Umbilical cord (tissue), 2 donors: ENCODE data around the gene UGT1A9. TPM values are rescaled to one million over a fixed set of nuclear protein-coding genes. Genes with fewer than 3 reads are reported as not detected.

ENCODE experiments used
- DNase-seq: peaks from one replicate; pipeline ENCODE4 v3.0.0-alpha.2; 2015; ENCODE audit warnings: low spot score
- total RNA-seq: library from RNA; depleted of rRNA; stranded (reverse); fragments of >200 nt; gene quantifications from one replicate; pipeline ENCODE4 v1.2.3, GENCODE V29; 2014; ENCODE audit warnings: low replicate concordance; ENCODE audit not compliant: insufficient read depth

The UGT1A9 gene
- total RNA-seq, 1 donor from 2014 or later, result 0.48 TPM

- DNase-seq, result no peak
These were observed 87.2 kb downstream of the UGT1A9 start for GRCh38 chr2:233758849-233759248.

DNA sequence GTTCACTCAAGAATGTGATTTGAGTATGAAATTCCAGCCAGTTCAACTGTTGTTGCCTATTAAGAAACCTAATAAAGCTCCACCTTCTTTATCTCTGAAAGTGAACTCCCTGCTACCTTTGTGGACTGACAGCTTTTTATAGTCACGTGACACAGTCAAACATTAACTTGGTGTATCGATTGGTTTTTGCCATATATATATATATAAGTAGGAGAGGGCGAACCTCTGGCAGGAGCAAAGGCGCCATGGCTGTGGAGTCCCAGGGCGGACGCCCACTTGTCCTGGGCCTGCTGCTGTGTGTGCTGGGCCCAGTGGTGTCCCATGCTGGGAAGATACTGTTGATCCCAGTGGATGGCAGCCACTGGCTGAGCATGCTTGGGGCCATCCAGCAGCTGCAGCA, 88.3 kb downstream of the UGT1A9 start, which contains the start of gene UGT1A1:
UGT1A1 (plus strand) TSS at position 228 of the 400 bp plus-strand sequence; CDS start at position 246, 18 bp downstream.
- no peak for DNase-seq

- DNase-seq, result peak; percentile 2
These were observed 89.5 kb downstream of the UGT1A9 start for GRCh38 chr2:233761040-233761769.

DNA sequence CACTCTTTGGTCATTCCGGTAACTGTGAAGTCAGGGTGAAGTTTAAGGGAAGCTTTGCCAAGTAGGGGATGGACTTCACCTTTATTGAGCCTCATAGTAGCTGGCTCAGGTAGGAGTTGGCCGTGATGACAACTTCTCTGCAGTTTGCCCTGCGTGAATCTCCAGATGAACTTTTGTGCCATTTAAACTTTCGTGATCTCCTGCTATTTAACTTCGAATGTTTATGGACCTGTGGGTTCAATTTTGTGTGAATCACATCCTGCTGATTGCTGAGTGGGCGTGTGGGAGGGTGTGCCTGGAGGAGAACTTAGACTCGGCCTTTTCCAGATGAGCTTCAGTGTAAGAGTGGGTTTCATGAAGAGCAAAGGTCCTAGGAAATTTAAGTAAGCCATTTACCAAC, 92.6 kb downstream of the UGT1A9 start:
- DNase-seq, result no peak

GRCh38 chr2:233764761-233765160, 93.1 kb downstream of the UGT1A9 start:
- DNase-seq, result no peak

DNA sequence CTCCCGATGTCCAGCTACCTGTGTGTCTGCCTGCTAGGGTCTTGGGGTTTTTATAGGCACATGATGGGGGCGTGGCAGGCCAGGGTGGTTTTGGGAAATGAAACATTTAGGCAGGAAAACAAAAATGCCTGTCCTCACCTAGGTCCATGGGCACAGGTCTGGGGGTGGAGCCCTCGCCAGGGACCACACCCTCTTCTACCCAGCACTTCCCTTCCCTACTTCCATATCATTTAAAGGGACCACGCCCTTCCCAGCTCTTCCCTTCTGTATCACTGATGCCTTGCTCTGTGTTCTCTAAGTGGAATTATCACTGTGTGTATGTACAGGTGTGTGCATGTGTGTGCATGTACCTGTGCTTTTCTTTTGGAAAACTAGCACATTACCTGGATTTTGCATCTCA, 94.7 kb downstream of the UGT1A9 start:
- no peak for DNase-seq

DNA sequence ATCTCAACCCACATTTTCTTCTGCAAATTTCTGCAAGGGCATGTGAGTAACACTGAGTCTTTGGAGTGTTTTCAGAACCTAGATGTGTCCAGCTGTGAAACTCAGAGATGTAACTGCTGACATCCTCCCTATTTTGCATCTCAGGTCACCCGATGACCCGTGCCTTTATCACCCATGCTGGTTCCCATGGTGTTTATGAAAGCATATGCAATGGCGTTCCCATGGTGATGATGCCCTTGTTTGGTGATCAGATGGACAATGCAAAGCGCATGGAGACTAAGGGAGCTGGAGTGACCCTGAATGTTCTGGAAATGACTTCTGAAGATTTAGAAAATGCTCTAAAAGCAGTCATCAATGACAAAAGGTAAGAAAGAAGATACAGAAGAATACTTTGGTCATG, 96.4 kb downstream of the UGT1A9 start:
- no peak for DNase-seq

- DNase-seq, result no peak
These were observed 97.6 kb downstream of the UGT1A9 start for GRCh38 chr2:233769260-233769659.

DNA sequence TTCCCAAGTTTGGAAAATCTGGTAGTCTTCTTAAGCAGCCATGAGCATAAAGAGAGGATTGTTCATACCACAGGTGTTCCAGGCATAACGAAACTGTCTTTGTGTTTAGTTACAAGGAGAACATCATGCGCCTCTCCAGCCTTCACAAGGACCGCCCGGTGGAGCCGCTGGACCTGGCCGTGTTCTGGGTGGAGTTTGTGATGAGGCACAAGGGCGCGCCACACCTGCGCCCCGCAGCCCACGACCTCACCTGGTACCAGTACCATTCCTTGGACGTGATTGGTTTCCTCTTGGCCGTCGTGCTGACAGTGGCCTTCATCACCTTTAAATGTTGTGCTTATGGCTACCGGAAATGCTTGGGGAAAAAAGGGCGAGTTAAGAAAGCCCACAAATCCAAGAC, 100.5 kb downstream of the UGT1A9 start:
- DNase-seq, result no peak

DNA sequence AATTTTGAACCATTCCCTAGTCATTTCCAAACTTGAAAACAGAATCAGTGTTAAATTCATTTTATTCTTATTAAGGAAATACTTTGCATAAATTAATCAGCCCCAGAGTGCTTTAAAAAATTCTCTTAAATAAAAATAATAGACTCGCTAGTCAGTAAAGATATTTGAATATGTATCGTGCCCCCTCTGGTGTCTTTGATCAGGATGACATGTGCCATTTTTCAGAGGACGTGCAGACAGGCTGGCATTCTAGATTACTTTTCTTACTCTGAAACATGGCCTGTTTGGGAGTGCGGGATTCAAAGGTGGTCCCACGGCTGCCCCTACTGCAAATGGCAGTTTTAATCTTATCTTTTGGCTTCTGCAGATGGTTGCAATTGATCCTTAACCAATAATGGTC, 100.9 kb downstream of the UGT1A9 start:
- DNase-seq, result no peak

- DNase-seq, result no peak
These were observed 102.2 kb downstream of the UGT1A9 start for GRCh38 chr2:233773854-233774253.

DNA sequence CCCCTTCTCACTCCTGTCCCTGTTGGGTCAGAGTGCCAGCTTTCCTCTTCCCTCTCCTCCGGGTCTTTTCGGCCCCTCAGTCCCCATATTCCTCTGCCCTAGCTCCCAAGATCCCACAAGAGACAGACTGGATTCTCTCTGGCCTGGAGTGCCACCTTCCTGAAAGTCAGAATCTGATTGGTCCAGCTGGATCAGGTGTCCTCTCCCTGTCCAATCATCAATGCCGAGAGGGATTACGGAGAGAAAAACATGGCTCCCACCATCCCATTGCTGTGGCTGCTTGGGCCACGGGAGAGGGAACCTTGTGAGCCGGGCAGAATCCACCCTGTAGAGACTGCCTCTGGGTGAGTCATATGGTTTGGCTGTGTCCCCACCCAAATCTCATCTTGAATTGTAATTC, 103.7 kb downstream of the UGT1A9 start:
- no peak for DNase-seq

- DNase-seq, result no peak
These were observed 106.3 kb downstream of the UGT1A9 start, which contains the start of gene MROH2A for GRCh38 chr2:233778030-233778429. Gene MROH2A (plus strand): TSS chr2:233778330. CDS start chr2:233779359, 1,029 bp downstream.

- DNase-seq, result no peak
These were observed 108.0 kb downstream of the UGT1A9 start for GRCh38 chr2:233779722-233780121.

- DNase-seq, result no peak
These were observed 109.1 kb downstream of the UGT1A9 start for GRCh38 chr2:233780771-233781170.

GRCh38 chr2:233789554-233789953, 117.9 kb downstream of the UGT1A9 start:
- DNase-seq, result no peak

- DNase-seq, result no peak
These were observed 119.6 kb downstream of the UGT1A9 start for GRCh38 chr2:233791151-233791882.

DNA sequence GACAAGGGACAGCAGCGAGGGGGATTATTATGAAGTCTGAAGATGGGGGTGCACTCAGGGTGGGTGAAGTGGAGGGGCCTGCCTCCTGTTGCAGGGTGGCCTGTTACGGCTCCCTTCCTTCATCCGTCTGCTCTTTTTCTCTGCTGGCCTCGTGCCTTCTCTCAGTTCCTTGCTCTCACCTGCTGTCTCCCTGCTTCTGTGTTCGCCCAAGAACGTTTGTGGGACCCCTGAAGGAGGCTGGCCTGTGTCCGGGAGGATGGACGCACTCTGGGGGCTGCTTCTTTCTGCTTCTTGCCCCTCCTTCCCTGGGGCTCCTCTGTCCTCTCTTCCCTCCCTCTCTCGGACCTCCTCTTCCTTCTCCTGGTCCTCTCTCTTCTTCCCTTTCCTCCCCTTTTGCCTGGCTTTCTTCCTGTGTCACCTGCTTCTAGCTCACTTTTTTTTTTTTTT, 120.2 kb downstream of the UGT1A9 start:
- no peak for DNase-seq

DNA sequence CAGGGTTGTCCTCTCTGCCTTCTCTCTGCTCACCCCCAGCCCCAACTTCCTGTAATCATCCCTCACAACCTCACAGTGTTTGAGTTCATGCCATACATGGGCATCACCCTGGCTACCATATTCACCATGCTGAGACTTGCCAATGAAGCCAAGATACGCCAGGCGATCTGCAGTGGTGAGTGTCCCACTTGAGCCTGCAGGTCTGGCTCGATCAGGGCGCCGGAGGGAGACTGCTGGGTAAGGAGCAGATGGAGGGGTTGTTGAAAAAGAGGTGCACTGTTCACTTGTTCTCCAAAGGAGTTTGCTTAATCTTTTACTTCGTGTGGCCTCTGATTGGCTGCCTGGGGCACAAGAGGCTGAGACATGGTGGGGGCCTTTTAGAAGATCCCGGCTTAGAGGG, 121.0 kb downstream of the UGT1A9 start:
- no peak for DNase-seq

DNA sequence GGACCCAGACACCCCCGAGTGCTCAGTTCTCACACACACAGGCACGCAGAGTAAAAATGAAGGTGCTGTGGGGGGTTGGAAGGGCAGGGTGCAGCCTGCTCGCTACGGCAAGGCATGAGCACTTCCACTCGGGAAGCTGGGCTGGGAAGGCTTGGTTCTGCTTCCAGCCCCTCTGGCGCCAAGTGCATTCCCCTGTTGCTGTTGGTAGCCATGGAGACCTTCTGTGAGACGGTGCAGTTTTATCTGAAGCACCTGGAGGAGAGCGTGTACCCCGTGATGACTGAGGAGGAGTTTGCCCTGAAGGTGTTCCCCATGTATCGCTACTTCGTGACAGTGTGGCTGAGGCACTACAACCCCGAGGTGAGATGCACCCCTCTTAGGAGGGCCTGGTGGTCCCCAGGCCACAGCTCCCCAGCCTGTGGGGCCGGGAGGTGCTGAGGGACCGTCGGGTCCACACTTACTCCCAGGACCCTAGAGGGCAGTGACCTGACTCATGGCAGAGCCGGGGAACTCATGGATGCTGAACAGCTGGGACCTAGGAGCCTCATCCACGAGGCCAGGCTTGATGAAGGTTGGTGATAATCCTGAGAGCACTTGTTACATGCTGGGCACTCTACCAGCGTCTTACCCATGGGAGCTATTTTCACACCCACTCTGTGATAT, 121.9 kb downstream of the UGT1A9 start:
- no peak for DNase-seq

- DNase-seq, result no peak
These were observed 122.5 kb downstream of the UGT1A9 start for GRCh38 chr2:233794128-233794658.

DNA sequence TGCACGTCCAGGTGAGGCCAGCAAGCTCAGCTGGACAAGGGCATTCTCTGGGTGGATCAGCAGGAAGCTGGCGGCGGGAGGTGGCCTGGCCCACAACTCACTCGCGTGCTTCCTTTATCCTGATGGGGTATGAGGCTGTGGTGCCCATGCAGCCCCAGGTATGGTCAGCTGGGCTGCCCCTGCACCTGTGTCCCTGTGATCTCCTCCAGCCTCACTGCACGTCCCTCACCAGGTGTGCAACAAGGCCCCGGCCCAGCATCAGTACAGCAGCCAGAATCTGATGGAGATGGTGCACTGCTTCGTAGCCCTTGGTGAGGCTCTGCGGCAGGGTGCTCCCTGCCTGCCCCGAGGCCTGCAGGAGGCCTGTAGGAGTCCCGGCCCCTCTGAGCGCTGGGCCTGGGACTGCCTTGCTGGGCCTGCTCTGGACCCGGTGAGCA, 124.1 kb downstream of the UGT1A9 start:
- no peak for DNase-seq
